HCT116 (cell line): Measurements from ENCODE around the gene OR10T2.

Experiments
- CBX3 ChIP-seq: IDR thresholded peaks from 2 replicates; pipeline ENCODE4 v1.6.1; 2012; ENCODE audit warnings: low read depth
- EGR1 ChIP-seq: IDR thresholded peaks from 2 replicates; pipeline ENCODE4 v1.6.1; 2012; ENCODE audit warnings: low read depth
- ELF1 ChIP-seq: IDR thresholded peaks from 2 replicates; pipeline ENCODE4 v1.6.1; 2012; ENCODE audit warnings: low read depth, borderline replicate concordance
- EZH2 ChIP-seq: fragments of 200-600 bp; sonication (generic); IDR thresholded peaks from 2 replicates; pipeline ENCODE4 v1.6.1; 2017; ENCODE audit warnings: antibody characterized with exemption, mixed run types
- FOSL1 ChIP-seq: IDR thresholded peaks from 2 replicates; pipeline ENCODE4 v1.6.1; 2012; ENCODE audit warnings: low read depth
- JUND ChIP-seq: IDR thresholded peaks from 2 replicates; pipeline ENCODE4 v1.6.1; 2012
- POLR2A ChIP-seq: IDR thresholded peaks from 2 replicates; pipeline ENCODE4 v1.7.0; 2011; ENCODE audit warnings: borderline replicate concordance; ENCODE audit not compliant: insufficient read depth, insufficient read length; ENCODE audit errors: extremely low read depth
- POLR2AphosphoS5 ChIP-seq: IDR thresholded peaks from 2 replicates; pipeline ENCODE4 v1.6.1; 2011; ENCODE audit warnings: mild to moderate bottlenecking, low read depth, low read length, moderate library complexity
- RAD21 ChIP-seq: IDR thresholded peaks from 2 replicates; pipeline ENCODE4 v1.6.1; 2012; ENCODE audit warnings: low read depth, mild to moderate bottlenecking
- TCF7L2 ChIP-seq: IDR thresholded peaks from 2 replicates; pipeline ENCODE4 v1.7.0; 2011; ENCODE audit warnings: borderline replicate concordance, inconsistent platforms; ENCODE audit not compliant: insufficient read depth, insufficient read length; ENCODE audit errors: extremely low read depth
- ZFX ChIP-seq: fragments of 450-650 bp; IDR thresholded peaks from 2 replicates; pipeline ENCODE4 v1.6.1; 2017
- TF ChIP-seq, protein P1 (sequence below), 3 experiments: fragments of 200-600 bp in 1 of 3; sonication (generic) in 1 of 3; IDR thresholded peaks in 2 of 3; conservative IDR thresholded peaks in 1 of 3; 2 replicates each; pipeline ENCODE4 v1.5.1; 2012 to 2017; ENCODE audit warnings: low read depth in 2 of 3, low read length in 2 of 3, antibody characterized with exemption in 1 of 3, borderline replicate concordance in 1 of 3, control low read depth in 1 of 3, mild to moderate bottlenecking in 1 of 3, mixed read lengths in 1 of 3, mixed run types in 1 of 3, moderate library complexity in 1 of 3; ENCODE audit not compliant: insufficient read depth in 1 of 3
- TF ChIP-seq, protein P2 (sequence below): IDR thresholded peaks from 2 replicates; pipeline ENCODE4 v1.6.1; 2012
- TF ChIP-seq, protein P3 (sequence below): IDR thresholded peaks from 2 replicates; pipeline ENCODE4 v1.6.1; 2012; ENCODE audit warnings: low read depth

DNA sequence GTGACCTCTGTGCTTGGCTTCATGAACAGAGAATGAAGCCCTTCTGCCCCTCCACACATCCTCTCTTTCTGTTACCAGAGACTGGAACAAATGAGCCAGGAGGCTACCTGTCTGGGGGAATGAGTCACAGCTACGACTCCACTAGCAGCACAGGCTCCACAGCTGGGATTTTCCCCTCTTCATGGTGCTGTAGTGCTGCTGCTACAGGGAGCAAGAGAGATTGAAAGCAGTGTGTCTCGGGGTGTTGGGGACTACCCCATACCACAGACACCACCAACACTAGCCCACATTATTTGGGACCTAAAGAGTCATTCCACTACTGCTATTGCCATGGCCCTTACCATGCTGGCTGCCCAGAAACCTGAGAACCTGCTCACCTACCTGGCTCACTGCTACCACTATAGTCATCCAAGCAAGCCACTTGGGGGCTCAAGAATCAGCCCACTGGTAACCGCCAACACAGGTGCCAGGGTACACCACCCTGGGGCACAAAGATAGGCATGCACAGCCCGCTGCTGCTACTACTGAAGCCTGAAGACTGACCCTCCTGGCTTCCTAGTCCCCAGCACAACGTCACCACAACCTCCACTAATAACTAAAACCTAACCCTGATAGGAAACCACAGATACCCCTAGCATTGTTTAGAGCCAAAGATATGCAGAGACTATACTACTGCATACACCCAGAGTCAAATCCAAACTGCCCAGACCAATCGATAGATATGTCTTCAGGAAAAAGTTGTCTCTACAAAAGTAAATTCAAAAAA is 27.9 kb downstream of the OR10T2 start:
- TF ChIP-seq EZH2 (no peak), POLR2A (no peak), CBX3 (no peak), TCF7L2 (no peak), FOSL1 (no peak), ZFX (no peak), JUND (no peak), RAD21 (no peak), POLR2AphosphoS5 (no peak), EGR1 (no peak), ELF1 (no peak)
- TF ChIP-seq, protein P1, sequence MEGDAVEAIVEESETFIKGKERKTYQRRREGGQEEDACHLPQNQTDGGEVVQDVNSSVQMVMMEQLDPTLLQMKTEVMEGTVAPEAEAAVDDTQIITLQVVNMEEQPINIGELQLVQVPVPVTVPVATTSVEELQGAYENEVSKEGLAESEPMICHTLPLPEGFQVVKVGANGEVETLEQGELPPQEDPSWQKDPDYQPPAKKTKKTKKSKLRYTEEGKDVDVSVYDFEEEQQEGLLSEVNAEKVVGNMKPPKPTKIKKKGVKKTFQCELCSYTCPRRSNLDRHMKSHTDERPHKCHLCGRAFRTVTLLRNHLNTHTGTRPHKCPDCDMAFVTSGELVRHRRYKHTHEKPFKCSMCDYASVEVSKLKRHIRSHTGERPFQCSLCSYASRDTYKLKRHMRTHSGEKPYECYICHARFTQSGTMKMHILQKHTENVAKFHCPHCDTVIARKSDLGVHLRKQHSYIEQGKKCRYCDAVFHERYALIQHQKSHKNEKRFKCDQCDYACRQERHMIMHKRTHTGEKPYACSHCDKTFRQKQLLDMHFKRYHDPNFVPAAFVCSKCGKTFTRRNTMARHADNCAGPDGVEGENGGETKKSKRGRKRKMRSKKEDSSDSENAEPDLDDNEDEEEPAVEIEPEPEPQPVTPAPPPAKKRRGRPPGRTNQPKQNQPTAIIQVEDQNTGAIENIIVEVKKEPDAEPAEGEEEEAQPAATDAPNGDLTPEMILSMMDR (IDR thresholded peaks at IDR 0.05 in 2 of 3, conservative IDR thresholded peaks at IDR 0.05 in 1 of 3; ENCODE audit: borderline replicate concordance in 1 of 3, insufficient read depth in 1 of 3, low read depth in 2 of 3, low read length in 2 of 3), result no peak
- TF ChIP-seq, protein P2, sequence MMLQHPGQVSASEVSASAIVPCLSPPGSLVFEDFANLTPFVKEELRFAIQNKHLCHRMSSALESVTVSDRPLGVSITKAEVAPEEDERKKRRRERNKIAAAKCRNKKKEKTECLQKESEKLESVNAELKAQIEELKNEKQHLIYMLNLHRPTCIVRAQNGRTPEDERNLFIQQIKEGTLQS, result no peak
- TF ChIP-seq, protein P3, sequence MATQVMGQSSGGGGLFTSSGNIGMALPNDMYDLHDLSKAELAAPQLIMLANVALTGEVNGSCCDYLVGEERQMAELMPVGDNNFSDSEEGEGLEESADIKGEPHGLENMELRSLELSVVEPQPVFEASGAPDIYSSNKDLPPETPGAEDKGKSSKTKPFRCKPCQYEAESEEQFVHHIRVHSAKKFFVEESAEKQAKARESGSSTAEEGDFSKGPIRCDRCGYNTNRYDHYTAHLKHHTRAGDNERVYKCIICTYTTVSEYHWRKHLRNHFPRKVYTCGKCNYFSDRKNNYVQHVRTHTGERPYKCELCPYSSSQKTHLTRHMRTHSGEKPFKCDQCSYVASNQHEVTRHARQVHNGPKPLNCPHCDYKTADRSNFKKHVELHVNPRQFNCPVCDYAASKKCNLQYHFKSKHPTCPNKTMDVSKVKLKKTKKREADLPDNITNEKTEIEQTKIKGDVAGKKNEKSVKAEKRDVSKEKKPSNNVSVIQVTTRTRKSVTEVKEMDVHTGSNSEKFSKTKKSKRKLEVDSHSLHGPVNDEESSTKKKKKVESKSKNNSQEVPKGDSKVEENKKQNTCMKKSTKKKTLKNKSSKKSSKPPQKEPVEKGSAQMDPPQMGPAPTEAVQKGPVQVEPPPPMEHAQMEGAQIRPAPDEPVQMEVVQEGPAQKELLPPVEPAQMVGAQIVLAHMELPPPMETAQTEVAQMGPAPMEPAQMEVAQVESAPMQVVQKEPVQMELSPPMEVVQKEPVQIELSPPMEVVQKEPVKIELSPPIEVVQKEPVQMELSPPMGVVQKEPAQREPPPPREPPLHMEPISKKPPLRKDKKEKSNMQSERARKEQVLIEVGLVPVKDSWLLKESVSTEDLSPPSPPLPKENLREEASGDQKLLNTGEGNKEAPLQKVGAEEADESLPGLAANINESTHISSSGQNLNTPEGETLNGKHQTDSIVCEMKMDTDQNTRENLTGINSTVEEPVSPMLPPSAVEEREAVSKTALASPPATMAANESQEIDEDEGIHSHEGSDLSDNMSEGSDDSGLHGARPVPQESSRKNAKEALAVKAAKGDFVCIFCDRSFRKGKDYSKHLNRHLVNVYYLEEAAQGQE, result no peak
